Hypothalamus (tissue), 51 donors: ENCODE results near the gene APEH.

Source experiments
- DNase-seq, 51 donors: peaks; one replicate each; lab custom pipeline; 2025; lab: John Stamatoyannopoulos, UW

APEH gene

DNA sequence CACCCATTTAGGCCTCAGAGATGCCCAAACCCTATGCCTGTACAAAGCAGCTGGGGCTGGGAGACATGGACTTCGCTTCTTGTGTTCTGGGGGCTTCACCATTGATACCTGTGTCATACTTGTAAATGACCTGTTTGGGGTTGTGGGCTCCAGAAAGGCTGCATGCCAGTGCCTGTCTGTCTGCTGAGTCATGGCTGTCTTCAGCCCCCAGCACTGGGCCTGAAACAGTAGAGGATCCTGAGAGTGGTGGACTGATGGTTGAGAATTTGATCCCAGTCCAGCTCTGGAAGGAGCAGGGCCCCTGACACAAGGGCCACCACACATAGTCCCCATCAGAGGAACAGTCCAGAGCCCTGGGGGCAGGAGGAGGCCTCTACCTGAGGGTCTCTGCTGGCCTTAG, 24.6 kb upstream of the APEH start:
- no peak for DNase-seq

DNA sequence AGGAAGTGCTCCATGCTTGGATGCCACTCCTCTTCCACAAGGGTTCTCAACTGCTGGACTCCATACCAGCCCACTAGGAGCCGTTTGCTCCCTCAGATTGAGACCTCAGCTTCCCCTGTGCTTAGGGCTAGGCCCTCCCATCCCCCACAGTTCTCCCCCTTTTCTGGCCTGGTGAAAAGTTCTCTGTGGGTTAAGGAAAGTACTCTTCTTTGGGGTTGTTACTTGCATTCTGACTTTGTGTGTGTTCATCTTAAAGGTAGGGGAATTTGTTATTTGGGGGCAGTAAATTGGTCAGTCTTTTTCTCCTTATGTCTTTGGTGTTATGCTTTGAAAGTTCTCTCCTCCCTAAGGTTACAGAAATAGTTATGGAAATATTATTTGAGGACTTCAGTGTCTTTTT, 24.0 kb upstream of the APEH start:
- DNase-seq, result no peak

- DNase-seq, result no peak
Measured at GRCh38 chr3:49650637-49651036, 23.5 kb upstream of the APEH start.

GRCh38 chr3:49652218-49652902, 21.8 kb upstream of the APEH start:
- DNase-seq, result no peak

DNA sequence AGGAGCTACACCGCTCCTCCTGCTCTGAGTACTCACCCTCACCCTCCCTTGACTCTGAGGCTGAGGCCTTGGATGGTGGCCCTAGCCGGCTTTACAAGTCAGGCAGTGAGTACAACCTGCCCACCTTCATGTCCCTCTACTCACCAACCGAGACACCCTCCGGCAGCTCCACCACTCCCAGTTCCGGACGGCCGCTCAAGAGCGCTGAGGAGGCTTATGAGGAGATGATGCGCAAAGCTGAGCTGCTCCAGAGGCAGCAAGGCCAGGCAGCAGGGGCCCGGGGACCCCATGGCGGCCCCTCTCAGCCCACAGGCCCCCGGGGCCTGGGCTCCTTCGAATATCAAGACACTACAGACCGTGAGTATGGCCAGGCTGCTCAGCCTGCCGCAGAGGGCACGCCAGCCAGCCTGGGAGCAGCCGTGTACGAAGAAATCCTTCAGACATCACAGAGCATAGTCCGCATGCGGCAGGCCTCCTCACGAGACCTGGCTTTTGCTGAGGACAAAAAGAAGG, 21.2 kb upstream of the APEH start:
- DNase-seq, result no peak

- DNase-seq, result no peak
Measured at GRCh38 chr3:49653621-49654020, 20.5 kb upstream of the APEH start.

DNA sequence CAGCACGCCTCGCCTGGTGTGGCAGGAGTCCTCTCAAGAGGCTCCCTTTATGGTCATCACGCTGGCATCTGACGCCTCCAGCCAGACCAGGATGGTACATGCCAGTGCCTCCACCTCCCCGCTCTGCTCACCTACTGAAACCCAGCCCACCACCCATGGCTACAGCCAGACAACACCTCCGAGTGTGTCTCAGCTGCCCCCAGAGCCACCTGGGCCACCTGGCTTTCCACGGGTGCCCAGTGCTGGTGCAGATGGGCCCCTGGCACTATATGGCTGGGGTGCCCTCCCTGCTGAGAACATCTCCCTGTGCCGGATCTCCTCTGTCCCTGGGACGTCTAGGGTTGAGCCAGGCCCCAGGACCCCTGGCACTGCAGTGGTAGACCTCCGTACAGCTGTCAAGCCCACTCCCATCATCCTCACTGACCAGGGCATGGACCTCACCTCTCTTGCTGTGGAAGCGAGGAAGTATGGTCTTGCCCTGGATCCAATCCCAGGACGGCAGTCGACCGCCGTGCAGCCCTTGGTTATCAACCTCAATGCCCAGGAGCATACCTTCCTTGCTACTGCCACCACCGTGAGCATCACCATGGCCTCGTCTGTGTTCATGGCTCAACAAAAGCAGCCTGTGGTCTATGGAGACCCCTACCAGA, 19.9 kb upstream of the APEH start:
- no peak for DNase-seq

GRCh38 chr3:49654955-49655556, 19.1 kb upstream of the APEH start:
- no peak for DNase-seq

GRCh38 chr3:49655731-49656285, 18.3 kb upstream of the APEH start:
- no peak for DNase-seq

DNA sequence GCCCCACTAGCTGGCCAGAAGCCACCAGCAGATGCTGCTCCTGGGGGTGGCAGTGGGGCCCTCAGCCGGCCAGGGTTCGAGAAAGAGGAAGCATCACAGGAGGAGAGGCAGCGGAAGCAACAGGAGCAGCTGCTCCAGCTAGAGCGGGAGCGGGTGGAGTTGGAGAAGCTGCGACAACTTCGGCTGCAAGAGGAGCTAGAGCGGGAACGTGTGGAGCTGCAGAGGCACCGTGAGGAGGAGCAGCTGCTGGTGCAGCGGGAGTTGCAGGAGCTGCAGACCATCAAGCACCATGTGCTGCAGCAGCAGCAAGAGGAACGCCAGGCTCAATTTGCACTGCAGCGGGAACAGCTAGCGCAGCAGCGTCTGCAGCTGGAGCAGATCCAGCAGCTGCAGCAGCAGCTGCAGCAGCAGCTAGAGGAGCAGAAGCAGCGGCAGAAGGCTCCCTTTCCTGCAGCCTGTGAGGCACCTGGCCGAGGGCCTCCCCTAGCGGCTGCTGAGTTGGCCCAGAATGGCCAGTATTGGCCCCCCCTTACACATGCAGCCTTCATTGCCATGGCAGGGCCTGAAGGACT, 17.5 kb upstream of the APEH start:
- no peak for DNase-seq

DNA sequence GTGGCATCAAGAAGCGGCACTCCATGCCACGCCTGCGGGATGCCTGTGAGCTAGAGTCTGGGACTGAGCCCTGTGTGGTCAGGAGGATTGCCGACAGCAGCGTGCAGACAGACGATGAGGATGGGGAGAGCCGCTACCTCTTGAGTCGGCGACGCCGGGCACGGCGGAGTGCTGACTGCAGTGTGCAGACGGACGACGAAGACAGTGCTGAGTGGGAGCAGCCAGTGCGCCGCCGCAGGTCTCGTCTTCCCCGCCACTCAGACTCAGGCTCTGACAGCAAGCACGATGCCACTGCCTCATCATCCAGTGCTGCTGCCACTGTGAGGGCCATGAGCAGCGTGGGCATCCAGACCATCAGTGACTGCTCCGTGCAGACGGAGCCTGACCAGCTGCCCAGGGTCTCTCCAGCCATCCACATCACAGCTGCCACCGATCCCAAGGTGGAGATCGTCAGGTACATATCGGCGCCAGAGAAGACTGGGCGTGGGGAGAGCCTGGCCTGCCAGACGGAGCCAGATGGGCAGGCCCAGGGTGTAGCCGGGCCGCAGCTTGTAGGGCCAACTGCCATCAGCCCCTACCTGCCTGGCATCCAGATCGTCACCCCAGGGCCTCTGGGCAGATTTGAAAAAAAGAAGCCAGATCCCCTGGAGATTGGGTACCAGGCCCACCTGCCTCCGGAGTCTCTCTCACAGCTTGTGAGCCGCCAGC, 16.8 kb upstream of the APEH start:
- no peak for DNase-seq

DNA sequence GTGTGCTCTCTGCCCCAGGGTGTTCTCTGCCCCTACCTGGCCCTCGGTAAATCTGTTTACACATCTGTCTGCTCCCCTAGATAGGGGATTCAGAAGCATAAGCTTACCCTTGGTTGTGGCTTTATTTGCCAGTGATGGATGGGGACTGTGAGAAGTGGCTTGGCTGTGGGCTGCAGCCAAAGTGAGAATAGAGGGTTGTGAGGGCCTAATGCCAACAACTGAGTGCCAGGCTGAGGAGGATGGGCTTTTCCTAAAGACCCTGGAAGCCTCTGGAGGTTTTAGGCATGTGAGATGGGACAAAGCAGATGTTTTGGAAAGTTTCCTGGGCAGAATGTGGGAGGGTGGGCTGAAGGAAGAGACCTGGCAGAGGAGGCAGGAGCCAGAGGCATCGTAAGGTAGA, 15.4 kb upstream of the APEH start:
- DNase-seq, result no peak

- DNase-seq, result no peak
Measured at GRCh38 chr3:49659756-49660155, 14.4 kb upstream of the APEH start.

- DNase-seq, result no peak
Measured at GRCh38 chr3:49661281-49661680, 12.9 kb upstream of the APEH start.

DNA sequence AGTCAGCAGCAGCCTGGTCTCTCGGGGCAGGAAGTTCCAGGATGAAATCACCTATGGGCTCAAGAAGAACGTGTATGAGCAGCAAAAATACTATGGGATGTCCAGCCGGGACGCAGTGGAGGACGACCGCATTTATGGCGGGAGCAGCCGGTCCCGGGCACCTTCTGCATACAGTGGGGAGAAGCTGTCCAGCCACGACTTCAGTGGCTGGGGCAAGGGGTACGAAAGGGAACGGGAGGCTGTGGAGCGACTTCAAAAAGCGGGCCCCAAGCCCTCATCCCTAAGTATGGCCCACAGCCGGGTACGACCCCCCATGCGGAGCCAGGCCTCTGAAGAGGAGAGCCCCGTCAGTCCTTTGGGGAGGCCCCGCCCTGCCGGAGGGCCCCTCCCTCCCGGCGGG, 12.1 kb upstream of the APEH start:
- DNase-seq, result no peak

DNA sequence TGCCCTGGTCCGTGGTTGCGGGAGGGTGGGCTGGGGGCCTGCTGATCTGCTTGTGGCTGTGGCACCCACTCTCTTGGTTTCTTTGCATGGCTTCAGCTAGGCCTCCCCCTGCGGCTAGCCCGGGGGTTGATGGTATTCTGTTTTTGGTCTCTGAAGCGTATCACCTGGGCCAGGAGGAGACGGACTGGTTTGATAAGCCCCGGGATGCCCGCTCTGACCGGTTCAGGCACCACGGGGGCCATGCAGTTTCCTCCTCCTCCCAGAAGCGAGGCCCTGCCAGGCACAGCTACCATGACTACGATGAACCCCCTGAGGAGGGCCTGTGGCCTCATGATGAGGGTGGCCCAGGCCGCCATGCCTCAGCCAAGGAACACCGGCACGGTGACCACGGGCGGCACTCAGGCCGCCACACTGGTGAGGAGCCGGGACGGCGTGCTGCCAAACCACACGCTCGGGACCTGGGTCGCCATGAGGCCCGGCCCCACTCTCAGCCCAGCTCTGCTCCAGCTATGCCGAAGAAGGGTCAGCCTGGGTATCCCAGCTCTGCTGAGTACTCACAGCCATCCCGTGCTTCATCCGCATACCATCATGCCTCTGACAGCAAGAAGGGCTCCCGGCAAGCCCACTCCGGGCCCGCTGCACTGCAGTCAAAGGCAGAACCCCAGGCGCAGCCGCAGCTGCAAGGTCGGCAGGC, 11.3 kb upstream of the APEH start:
- no peak for DNase-seq

- no peak for DNase-seq
Measured at GRCh38 chr3:49663831-49664230, 10.3 kb upstream of the APEH start.

DNA sequence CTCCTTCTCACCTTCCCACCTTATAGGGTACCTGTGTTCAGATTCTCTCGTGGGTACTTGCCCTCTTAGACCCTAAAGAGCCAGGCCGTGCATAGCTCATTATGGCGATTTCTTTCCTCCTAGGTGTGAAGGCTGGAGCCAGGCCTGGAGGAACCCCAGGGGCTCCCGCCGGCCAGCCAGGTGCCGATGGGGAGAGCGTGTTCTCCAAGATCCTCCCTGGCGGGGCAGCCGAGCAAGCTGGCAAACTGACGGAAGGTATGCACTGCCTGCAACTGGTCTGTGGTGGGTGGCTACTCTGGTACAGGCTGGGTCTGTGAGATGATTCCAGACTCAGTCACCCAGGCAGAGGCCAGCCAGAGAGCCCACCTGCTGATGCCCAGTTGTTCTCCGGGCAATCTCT, 9.9 kb upstream of the APEH start:
- no peak for DNase-seq

DNA sequence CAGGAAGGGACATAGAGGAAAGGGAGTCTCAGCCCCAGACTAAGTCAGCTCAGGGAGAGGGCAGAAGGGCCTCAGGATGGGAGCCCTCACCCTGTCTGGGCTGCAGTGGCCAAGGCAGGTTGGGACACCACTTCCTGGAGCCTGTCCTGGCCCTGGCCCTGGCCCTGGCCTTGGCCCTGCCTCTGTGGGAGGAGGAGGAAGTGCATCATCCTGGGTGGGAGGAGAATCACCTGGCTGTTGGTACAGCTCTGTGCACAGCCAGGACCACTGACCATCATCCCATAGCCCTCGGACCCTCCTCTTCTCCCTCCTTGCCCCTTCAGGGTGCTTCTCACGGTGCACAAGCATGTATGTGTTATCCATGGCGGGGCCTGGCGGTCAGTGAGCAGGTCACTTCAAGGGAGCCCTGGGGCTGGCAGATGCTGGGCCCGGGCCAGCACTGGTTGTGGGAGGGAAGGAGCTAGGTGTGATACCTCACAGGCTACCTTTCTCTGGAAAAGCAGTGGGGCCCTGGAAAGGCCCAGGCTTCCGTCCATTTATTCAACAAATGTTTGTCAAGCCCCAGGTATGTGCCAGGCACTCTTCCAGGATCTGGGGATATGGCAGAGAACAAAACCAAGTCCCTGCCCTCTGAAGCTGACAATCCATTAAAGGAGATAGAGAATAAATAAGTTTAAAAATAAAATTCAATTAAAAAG, 8.2 kb upstream of the APEH start:
- no peak for DNase-seq

DNA sequence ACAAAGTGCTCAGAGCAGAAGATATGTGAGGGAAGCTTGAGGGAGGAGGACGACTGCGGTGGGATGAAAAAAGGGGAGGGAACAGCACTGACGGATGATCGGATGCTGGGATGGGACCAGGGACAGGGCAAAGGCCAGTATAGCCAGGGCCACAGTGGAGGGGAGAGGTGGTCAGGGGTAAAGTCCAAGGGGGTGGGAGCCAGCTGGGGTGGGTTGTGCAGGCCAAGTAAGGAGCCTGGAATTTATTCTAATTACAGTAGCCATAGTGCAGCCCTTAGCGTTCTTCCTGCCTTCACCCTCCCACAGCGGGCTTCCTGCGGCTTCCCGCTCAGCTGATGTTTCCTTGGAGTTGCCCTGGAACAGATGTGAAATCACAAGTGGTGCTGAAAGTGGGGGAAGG, 7.6 kb upstream of the APEH start:
- DNase-seq, result no peak
